Measurements from ENCODE around the gene AHSA1.

- TF ChIP-seq SUZ12 (IDR thresholded peaks at IDR 0.05) (no peak), BHLHE40 (IDR thresholded peaks at IDR 0.05; ENCODE audit: borderline replicate concordance) (no peak), SP1 (IDR thresholded peaks at IDR 0.05) (no peak), FOXM1 (IDR thresholded peaks at IDR 0.05; ENCODE audit: borderline replicate concordance) (no peak), FOXK2 (IDR thresholded peaks at IDR 0.05) (no peak), LEF1 (IDR thresholded peaks at IDR 0.05; ENCODE audit: borderline replicate concordance) (no peak), NFRKB (IDR thresholded peaks at IDR 0.05) (no peak), ARNT (IDR thresholded peaks at IDR 0.05) (no peak), PKNOX1 (IDR thresholded peaks at IDR 0.05) (no peak), L3MBTL2 (conservative IDR thresholded peaks at IDR 0.05) (no peak), FOXA1 (IDR thresholded peaks at IDR 0.05) (no peak), TARDBP (IDR thresholded peaks at IDR 0.05) (no peak)
Measured at GRCh38 chr14:77491056-77491455, 33.2 kb downstream of the AHSA1 start.
